Liver (tissue), 9 donors: ENCODE results near the gene LMCD1. TPM values are rescaled to one million over a fixed set of nuclear protein-coding genes. Genes with fewer than 3 reads are reported as not detected.

Source experiments
- DNase-seq: peaks from one replicate; pipeline ENCODE4 v3.0.0-alpha.2; 2017; ENCODE audit warnings: low spot score
- H3K27ac ChIP-seq, 2 donors: one replicate each; pipeline ENCODE4 v1.7.0; 2013; ENCODE audit warnings: inconsistent platforms in 2 of 2, low read length in 2 of 2, control low read depth in 1 of 2, low read depth in 1 of 2, mild to moderate bottlenecking in 1 of 2
- H3K27me3 ChIP-seq, 4 donors: one replicate each; pipeline versions ENCODE4 v1.6.1 to v1.7.0; 2013; ENCODE audit warnings: low read length in 3 of 4, inconsistent platforms in 1 of 4, mild to moderate bottlenecking in 1 of 4, moderate library complexity in 1 of 4; ENCODE audit not compliant: control insufficient read depth in 4 of 4, insufficient read depth in 4 of 4
- H3K36me3 ChIP-seq, 4 donors: one replicate each; pipeline versions ENCODE4 v1.6.1 to v1.7.0; 2013; ENCODE audit warnings: low read length in 3 of 4, mild to moderate bottlenecking in 3 of 4, low read depth in 1 of 4, moderate library complexity in 1 of 4; ENCODE audit not compliant: control insufficient read depth in 4 of 4, insufficient read depth in 3 of 4
- H3K4me1 ChIP-seq, 4 donors: one replicate each; pipeline versions ENCODE4 v1.6.1 to v1.7.0; 2013; ENCODE audit warnings: low read length in 3 of 4, mild to moderate bottlenecking in 3 of 4, moderate library complexity in 1 of 4; ENCODE audit not compliant: control insufficient read depth in 4 of 4, insufficient read depth in 4 of 4
- H3K4me3 ChIP-seq, 3 donors: one replicate each; pipeline versions ENCODE4 v1.6.1 to v1.7.0; 2013; ENCODE audit warnings: low read length in 3 of 3, control low read depth in 1 of 3, low read depth in 1 of 3, mild to moderate bottlenecking in 1 of 3
- H3K9ac ChIP-seq, 2 donors: one replicate each; pipeline ENCODE4 v1.7.0; 2013; ENCODE audit warnings: low read length in 2 of 2, mild to moderate bottlenecking in 2 of 2, moderate library complexity in 2 of 2, control low read depth in 1 of 2, low read depth in 1 of 2
- H3K9me3 ChIP-seq, 4 donors: one replicate each; pipeline versions ENCODE4 v1.6.1 to v1.7.0; 2013; ENCODE audit warnings: low read length in 3 of 4; ENCODE audit not compliant: control insufficient read depth in 4 of 4
- CTCF ChIP-seq: fragments of 150-350 bp; IDR thresholded peaks from 2 replicates; pipeline ENCODE4 v1.5.1; 2017; ENCODE audit warnings: improper control_type of control experiment, low read depth, low read length; ENCODE audit not compliant: missing input control
- EGR1 ChIP-seq, 2 donors: IDR thresholded peaks; 2 replicates each; pipeline ENCODE4 v1.6.1; 2016 to 2018; ENCODE audit warnings: antibody characterized with exemption in 2 of 2, low read depth in 2 of 2
- FOXA1 ChIP-seq: IDR thresholded peaks from 2 replicates; pipeline ENCODE4 v1.6.1; 2016; ENCODE audit warnings: antibody characterized with exemption
- FOXA2 ChIP-seq: IDR thresholded peaks from 2 replicates; pipeline ENCODE4 v1.6.1; 2016; ENCODE audit warnings: antibody characterized with exemption
- GABPA ChIP-seq, 2 donors: IDR thresholded peaks in 1 of 2; conservative IDR thresholded peaks in 1 of 2; 2 replicates each; pipeline ENCODE4 v1.6.1; 2016; ENCODE audit warnings: antibody characterized with exemption in 2 of 2, mild to moderate bottlenecking in 1 of 2, moderate library complexity in 1 of 2
- HNF4A ChIP-seq, 2 donors: conservative IDR thresholded peaks; 2 replicates each; pipeline ENCODE4 v1.6.1; 2016; ENCODE audit warnings: antibody characterized with exemption in 2 of 2, mild to moderate bottlenecking in 2 of 2
- HNF4G ChIP-seq: IDR thresholded peaks from 2 replicates; pipeline ENCODE4 v1.6.1; 2016; ENCODE audit warnings: antibody characterized with exemption
- JUND ChIP-seq, 2 donors: IDR thresholded peaks; 2 replicates each; pipeline ENCODE4 v1.6.1; 2016; ENCODE audit warnings: antibody characterized with exemption in 2 of 2
- MAX ChIP-seq: IDR thresholded peaks from 2 replicates; pipeline ENCODE4 v1.6.1; 2016; ENCODE audit warnings: antibody characterized with exemption
- NR2F2 ChIP-seq: IDR thresholded peaks from 2 replicates; pipeline ENCODE4 v1.6.1; 2016; ENCODE audit warnings: antibody characterized with exemption
- RAD21 ChIP-seq, 2 donors: IDR thresholded peaks; 2 replicates each; pipeline ENCODE4 v1.6.1; 2016; ENCODE audit warnings: antibody characterized with exemption in 2 of 2, mild to moderate bottlenecking in 2 of 2
- REST ChIP-seq: IDR thresholded peaks from 2 replicates; pipeline ENCODE4 v1.6.1; 2016; ENCODE audit warnings: antibody characterized with exemption, mild to moderate bottlenecking
- SP1 ChIP-seq: IDR thresholded peaks from 2 replicates; pipeline ENCODE4 v1.6.1; 2018; ENCODE audit warnings: antibody characterized with exemption, mild to moderate bottlenecking
- TAF1 ChIP-seq: conservative IDR thresholded peaks from 2 replicates; pipeline ENCODE4 v1.6.1; 2016; ENCODE audit warnings: antibody characterized with exemption, mild to moderate bottlenecking
- YY1 ChIP-seq: IDR thresholded peaks from 2 replicates; pipeline ENCODE4 v1.6.1; 2016; ENCODE audit warnings: antibody characterized with exemption, mild to moderate bottlenecking
- ZBTB33 ChIP-seq: IDR thresholded peaks from 2 replicates; pipeline ENCODE4 v1.6.1; 2016; ENCODE audit warnings: antibody characterized with exemption
- WGBS: extraction: QIAGEN DNeasy Blood & Tissue Kit; methylation state at CpG from one replicate; pipeline ENCODE4 v1.1.7; 2013; 5-methylcytosine and 5-hydroxymethylcytosine counted together
- polyA plus RNA-seq, 2 donors: library from polyadenylated mRNA; stranded (reverse) in 1 of 2; unstranded in 1 of 2; fragments of 200-250 nt in 1 of 2; fragments of >200 nt in 1 of 2; fragmentation: Nextera tagmentation in 1 of 2; extraction: Ambion mirVana in 1 of 2; gene quantifications; one replicate each; pipeline versions ENCODE4 v1.2.1 to v1.2.3, GENCODE V29; 2013 to 2015
- total RNA-seq, 2 donors: library from RNA; depleted of rRNA; stranded (reverse); fragments of >200 nt; gene quantifications; one replicate each; pipeline ENCODE4 v1.2.3, GENCODE V29; 2014
- TF ChIP-seq, protein P1 (sequence below): IDR thresholded peaks from 2 replicates; pipeline ENCODE4 v1.6.1; 2016; ENCODE audit warnings: antibody characterized with exemption
- donor health status: healthy.
- donor health status: healthy.
- donor health status: healthy.
- donor health status: healthy.
- donor health status: healthy.

The LMCD1 gene
- total and polyA plus RNA-seq, 4 donors: 3.1 to 8.3 (median 6.0) TPM

DNA sequence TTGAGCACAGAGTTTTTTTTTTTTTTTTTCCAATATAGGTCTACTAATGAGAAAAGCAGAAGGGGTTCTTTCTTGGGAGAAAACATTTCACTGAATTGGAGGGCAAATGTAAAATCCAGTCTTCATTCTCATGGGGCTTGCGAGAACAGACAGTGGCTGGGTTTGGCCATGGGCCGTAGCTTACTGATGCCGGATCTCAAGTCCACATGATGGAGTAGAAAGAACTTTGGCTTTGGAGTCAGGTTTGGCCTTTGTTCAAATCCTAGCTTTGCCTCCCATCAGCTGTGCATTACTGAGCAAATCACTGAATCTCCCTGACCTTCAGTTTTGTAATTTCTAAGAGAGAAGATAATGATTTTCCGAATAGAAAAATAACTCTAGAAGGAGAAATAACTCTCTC is 59.7 kb downstream of the LMCD1 start:
- WGBS: 90% methylated on average over 4 of the region's 4 CpGs
- Histone ChIP-seq H3K27me3 (no peaks in the 10 kb centered on the region), H3K4me3 (no peak overlapping the region), H3K9ac (no peak overlapping the region), H3K4me1 (peaks cover 0 to 11% (median 2%) of the 10 kb centered on the region in 4 donors), H3K36me3 (no peaks in the 10 kb centered on the region), H3K27ac (no peak overlapping the region), H3K9me3 (no peaks in the 10 kb centered on the region)
- no peak for DNase-seq
- no peak for TF ChIP-seq REST
- no peak for TF ChIP-seq RAD21 (IDR thresholded peaks at IDR 0.05)
- TF ChIP-seq CTCF: no peak
- TF ChIP-seq, protein P1, sequence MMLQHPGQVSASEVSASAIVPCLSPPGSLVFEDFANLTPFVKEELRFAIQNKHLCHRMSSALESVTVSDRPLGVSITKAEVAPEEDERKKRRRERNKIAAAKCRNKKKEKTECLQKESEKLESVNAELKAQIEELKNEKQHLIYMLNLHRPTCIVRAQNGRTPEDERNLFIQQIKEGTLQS: no peak
- TF ChIP-seq FOXA1: no peak
- TF ChIP-seq EGR1 (IDR thresholded peaks at IDR 0.05; ENCODE audit: low read depth in 2 of 2): no peak
- TF ChIP-seq NR2F2: no peak
- no peak for TF ChIP-seq GABPA (IDR thresholded peaks at IDR 0.05 in 1 of 2, conservative IDR thresholded peaks at IDR 0.05 in 1 of 2)
- no peak for TF ChIP-seq FOXA2
- no peak for TF ChIP-seq YY1
- no peak for TF ChIP-seq SP1
- TF ChIP-seq MAX: no peak
- TF ChIP-seq HNF4A (conservative IDR thresholded peaks at IDR 0.05): no peak
- no peak for TF ChIP-seq TAF1
- no peak for TF ChIP-seq JUND (IDR thresholded peaks at IDR 0.05)
- TF ChIP-seq HNF4G: no peak

DNA sequence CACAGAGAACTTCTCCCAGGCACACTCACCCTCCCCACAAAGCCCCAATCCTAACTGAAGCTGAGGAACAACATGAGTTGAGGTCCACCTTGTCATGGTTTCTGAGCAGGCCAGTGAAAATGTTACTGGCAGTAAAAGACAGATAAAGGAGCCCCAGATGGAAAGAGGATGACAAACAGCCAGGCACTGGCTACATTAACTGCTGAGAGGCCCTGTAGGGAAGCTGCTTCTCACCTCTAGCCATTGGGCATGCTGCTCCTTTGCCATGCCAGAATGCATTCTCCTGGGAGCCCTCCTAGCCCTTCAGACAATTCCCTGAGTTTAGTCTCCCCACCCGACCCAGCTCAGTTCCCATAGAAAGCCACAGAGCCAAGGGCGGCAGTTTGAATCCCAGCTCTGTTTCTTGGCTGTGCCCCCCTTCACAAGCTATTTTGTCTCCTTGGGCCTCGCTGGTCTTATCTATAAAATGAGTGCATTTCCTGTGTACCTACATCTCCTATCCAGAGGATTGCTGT is 60.5 kb downstream of the LMCD1 start:
- no peak for TF ChIP-seq REST
- TF ChIP-seq FOXA1: no peak
- TF ChIP-seq ZBTB33: no peak
- no peak for TF ChIP-seq FOXA2
- no peak for TF ChIP-seq NR2F2
- TF ChIP-seq GABPA (IDR thresholded peaks at IDR 0.05 in 1 of 2, conservative IDR thresholded peaks at IDR 0.05 in 1 of 2): no peak
- TF ChIP-seq MAX: no peak
- H3K36me3 ChIP-seq: no peaks in the 10 kb centered on the region
- H3K4me1 ChIP-seq: peaks cover 0 to 8% (median 2%) of the 10 kb centered on the region in 4 donors
- no peaks in the 10 kb centered on the region for H3K27me3 ChIP-seq
- H3K9ac ChIP-seq: no peak overlapping the region
- no peaks in the 10 kb centered on the region for H3K9me3 ChIP-seq
- 88% methylated on average over 3 of the region's 3 CpGs for WGBS
- no peak for DNase-seq
- H3K4me3 ChIP-seq: no peak overlapping the region
- no peak overlapping the region for H3K27ac ChIP-seq
